B cell (primary cell): ENCODE measurements around the gene CXADR. TPM values are rescaled to one million over a fixed set of nuclear protein-coding genes. Genes with fewer than 3 reads are reported as not detected.

Experiments
- ATAC-seq: fragments of 200-7000 bp; cut with Tn5 transposase; one replicate; pipeline ENCODE4 v1.10.0; 2021; ENCODE audit warnings: low read depth, mild to moderate bottlenecking, moderate number of reproducible peaks, moderate library complexity
- CTCF ChIA-PET: fragments of 350-600 bp; sonication (Branson Sonifier 250); formaldehyde crosslinking; loops from one replicate; lab custom pipeline; 2021; ENCODE audit warnings: antibody characterized with exemption, inconsistent platforms; lab: Charles Lee
- POLR2A ChIA-PET: fragments of 350-600 bp; sonication (Branson Sonifier 250); formaldehyde crosslinking; loops from one replicate; lab custom pipeline; 2021; ENCODE audit warnings: antibody characterized with exemption; lab: Charles Lee
- DNase-seq: peaks from one replicate; pipeline ENCODE4 v3.0.0; 2013
- H2AFZ ChIP-seq: 2 replicates; pipeline ENCODE4 v1.6.1; 2012; ENCODE audit warnings: mild to moderate bottlenecking, low read depth, low read length; ENCODE audit not compliant: insufficient read depth, poor library complexity, severe bottlenecking
- H3K27ac ChIP-seq, 2 donors: 1 replicate in 1 of 2; 2 replicates in 1 of 2; pipeline ENCODE4 v1.5.1; 2012 to 2013; ENCODE audit warnings: low read length in 2 of 2, mild to moderate bottlenecking in 2 of 2, moderate library complexity in 1 of 2
- H3K27me3 ChIP-seq, 4 experiments: fragments of 200-600 bp in 1 of 4; sonication (generic) in 1 of 4; replicated peaks in 1 of 4; 1 replicate in 2 of 4; 2 replicates in 2 of 4; pipeline versions ENCODE4 v1.6.1 to v1.7.0; 2013 to 2016; ENCODE audit warnings: low read length in 3 of 4, mild to moderate bottlenecking in 2 of 4, mixed read lengths in 1 of 4, moderate library complexity in 1 of 4; ENCODE audit not compliant: insufficient read depth in 4 of 4, control insufficient read depth in 3 of 4; ENCODE audit errors: control extremely low read depth in 1 of 4
- H3K36me3 ChIP-seq, 2 experiments: replicated peaks in 1 of 2; 1 replicate in 1 of 2; 2 replicates in 1 of 2; pipeline versions ENCODE4 v1.6.1 to v1.7.1; 2013; ENCODE audit warnings: low read length in 1 of 2; ENCODE audit not compliant: insufficient read depth in 2 of 2, control insufficient read depth in 1 of 2; ENCODE audit errors: control extremely low read depth in 1 of 2, extremely low read depth in 1 of 2
- H3K4me1 ChIP-seq, 2 donors: fragments of 200-600 bp in 1 of 2; sonication (generic) in 1 of 2; 1 replicate in 1 of 2; 2 replicates in 1 of 2; pipeline versions ENCODE4 v1.5.1 to v1.6.1; 2013 to 2017; ENCODE audit warnings: low read length in 2 of 2; ENCODE audit not compliant: control insufficient read depth in 2 of 2, insufficient read depth in 2 of 2
- H3K4me2 ChIP-seq: replicated peaks from 2 replicates; pipeline ENCODE3; 2012; ENCODE audit warnings: mild to moderate bottlenecking, low read depth, low read length; ENCODE audit not compliant: poor library complexity, severe bottlenecking
- H3K4me3 ChIP-seq, 5 experiments: fragments of 200-600 bp in 1 of 5; sonication (generic) in 1 of 5; 1 replicate in 3 of 5; 2 replicates in 2 of 5; pipeline versions ENCODE4 v1.5.1 to v1.7.0; 2011 to 2016; ENCODE audit warnings: low read length in 4 of 5, mild to moderate bottlenecking in 4 of 5, low read depth in 2 of 5, control low read depth in 1 of 5, moderate library complexity in 1 of 5; ENCODE audit not compliant: insufficient read depth in 1 of 5; ENCODE audit errors: control extremely low read depth in 1 of 5, extremely low read depth in 1 of 5
- H3K79me2 ChIP-seq: fragments of 200-600 bp; sonication (generic); one replicate; pipeline ENCODE4 v1.6.0; 2016; ENCODE audit warnings: low read length; ENCODE audit not compliant: control insufficient read depth, insufficient read depth
- H3K9ac ChIP-seq: fragments of 200-600 bp; sonication (generic); 2 replicates; pipeline ENCODE4 v1.6.1; 2017; ENCODE audit warnings: mild to moderate bottlenecking, low read length, moderate library complexity
- H3K9me3 ChIP-seq, 3 donors: one replicate each; pipeline versions ENCODE4 v1.6.1 to v1.7.1; 2013; ENCODE audit warnings: low read length in 2 of 3; ENCODE audit not compliant: control insufficient read depth in 2 of 3, insufficient read depth in 1 of 3; ENCODE audit errors: control extremely low read depth in 1 of 3
- H4K20me1 ChIP-seq: 2 replicates; pipeline ENCODE4 v1.6.0; 2012; ENCODE audit warnings: mild to moderate bottlenecking, low read length; ENCODE audit not compliant: insufficient read depth, control insufficient read depth, poor library complexity, severe bottlenecking
- H3K27ac Mint-ChIP-seq: one replicate; pipeline ENCODE4 v1.8.0; 2021; ENCODE audit warnings: mixed read lengths
- H3K27me3 Mint-ChIP-seq: one replicate; pipeline ENCODE4 v1.8.0; 2021; ENCODE audit warnings: mixed read lengths
- H3K4me1 Mint-ChIP-seq: one replicate; pipeline ENCODE4 v1.8.0; 2021; ENCODE audit warnings: mixed read lengths
- H3K4me3 Mint-ChIP-seq: one replicate; pipeline ENCODE4 v1.8.0; 2021; ENCODE audit warnings: mixed read lengths
- H3K9me3 Mint-ChIP-seq: one replicate; pipeline ENCODE4 v1.8.0; 2022; ENCODE audit warnings: mixed read lengths; ENCODE audit not compliant: insufficient read depth
- EZH2 ChIP-seq: IDR thresholded peaks from 2 replicates; pipeline ENCODE4 v1.6.1; 2012; ENCODE audit warnings: borderline replicate concordance, low read depth, mild to moderate bottlenecking, moderate library complexity, low read length; ENCODE audit not compliant: insufficient read depth, poor library complexity, severe bottlenecking
- WGBS: methylation state at CpG from one replicate; pipeline ENCODE4 v1.1.5; 2013; ENCODE audit warnings: missing lambda C conversion rate; ENCODE audit not compliant: insufficient coverage; 5-methylcytosine and 5-hydroxymethylcytosine counted together
- intact Hi-C: fragments of 100-400 bp; cut with micrococcal nuclease; formaldehyde crosslinking; loops from one replicate; pipeline ENCODE4 v1.10.0; 2022
- polyA plus RNA-seq: library from polyadenylated mRNA; depleted of rRNA; stranded (reverse); fragments of >200 nt; gene quantifications from 2 replicates; pipeline ENCODE4 v1.2.3, GENCODE V29; 2012
- total RNA-seq, 2 donors: library from RNA; stranded (reverse); fragments of 120-200 nt in 1 of 2; gene quantifications; 1 replicate in 1 of 2; 2 replicates in 1 of 2; pipeline versions ENCODE4 v1.2.3 to v1.2.4, GENCODE V29; 2013 to 2022
- TF ChIP-seq, protein P1 (sequence below): fragments of 200-600 bp; IDR thresholded peaks from one replicate; pipeline ENCODE4 v1.8.0; 2022; ENCODE audit warnings: antibody characterized with exemption, mild to moderate bottlenecking

CXADR gene
- total and polyA plus RNA-seq, 2 donors (not counting 1 experiment from before 2014, with no cell fraction given), result not detected

DNA sequence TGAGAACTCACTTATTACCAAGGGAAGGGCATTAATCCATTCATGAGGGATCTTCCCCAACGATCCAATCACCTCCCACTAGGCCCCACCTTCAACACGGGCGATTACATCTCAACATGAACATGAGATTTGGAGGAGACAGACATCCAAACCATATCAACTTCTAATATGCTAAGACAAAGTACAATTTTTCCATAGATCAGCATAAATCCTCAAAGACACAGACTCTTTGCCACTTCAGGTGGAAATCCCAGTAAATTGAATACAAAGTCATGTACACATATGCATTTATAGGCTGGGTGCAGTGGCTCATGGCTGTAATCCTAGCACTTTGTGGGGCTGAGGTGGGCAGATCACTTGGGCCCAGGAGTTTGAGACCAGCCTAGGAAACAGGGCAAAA is 18.8 kb upstream of the CXADR start:
- TF ChIP-seq, protein P1, sequence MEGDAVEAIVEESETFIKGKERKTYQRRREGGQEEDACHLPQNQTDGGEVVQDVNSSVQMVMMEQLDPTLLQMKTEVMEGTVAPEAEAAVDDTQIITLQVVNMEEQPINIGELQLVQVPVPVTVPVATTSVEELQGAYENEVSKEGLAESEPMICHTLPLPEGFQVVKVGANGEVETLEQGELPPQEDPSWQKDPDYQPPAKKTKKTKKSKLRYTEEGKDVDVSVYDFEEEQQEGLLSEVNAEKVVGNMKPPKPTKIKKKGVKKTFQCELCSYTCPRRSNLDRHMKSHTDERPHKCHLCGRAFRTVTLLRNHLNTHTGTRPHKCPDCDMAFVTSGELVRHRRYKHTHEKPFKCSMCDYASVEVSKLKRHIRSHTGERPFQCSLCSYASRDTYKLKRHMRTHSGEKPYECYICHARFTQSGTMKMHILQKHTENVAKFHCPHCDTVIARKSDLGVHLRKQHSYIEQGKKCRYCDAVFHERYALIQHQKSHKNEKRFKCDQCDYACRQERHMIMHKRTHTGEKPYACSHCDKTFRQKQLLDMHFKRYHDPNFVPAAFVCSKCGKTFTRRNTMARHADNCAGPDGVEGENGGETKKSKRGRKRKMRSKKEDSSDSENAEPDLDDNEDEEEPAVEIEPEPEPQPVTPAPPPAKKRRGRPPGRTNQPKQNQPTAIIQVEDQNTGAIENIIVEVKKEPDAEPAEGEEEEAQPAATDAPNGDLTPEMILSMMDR, result no peak
- no peak for TF ChIP-seq EZH2
- ATAC-seq, result no peak
- no peak overlapping the region for H2AFZ ChIP-seq
- no peaks in the 10 kb centered on the region for H3K36me3 ChIP-seq
- CTCF ChIA-PET, result no interaction called here
- Mint-ChIP-seq H3K4me3 (no peak overlapping the region), H3K4me1 (no peaks in the 10 kb centered on the region), H3K9me3 (no peaks in the 10 kb centered on the region), H3K27me3 (peaks cover 13% of the 10 kb centered on the region), H3K27ac (no peak overlapping the region)
- no peaks in the 10 kb centered on the region for H3K27me3 ChIP-seq
- POLR2A ChIA-PET, result no interaction called here
- no peak overlapping the region for H3K27ac ChIP-seq
- no peaks in the 10 kb centered on the region for H4K20me1 ChIP-seq
- H3K4me1 ChIP-seq, result no peaks in the 10 kb centered on the region
- no peaks in the 10 kb centered on the region for H3K79me2 ChIP-seq
- H3K9ac ChIP-seq, result no peak overlapping the region
- 88% methylated on average over 3 of the region's 3 CpGs for WGBS
- no peaks in the 10 kb centered on the region for H3K9me3 ChIP-seq
- no peak overlapping the region for H3K4me3 ChIP-seq
- no peak for DNase-seq
- intact Hi-C loops, result no loop called here
- no peak overlapping the region for H3K4me2 ChIP-seq

DNA sequence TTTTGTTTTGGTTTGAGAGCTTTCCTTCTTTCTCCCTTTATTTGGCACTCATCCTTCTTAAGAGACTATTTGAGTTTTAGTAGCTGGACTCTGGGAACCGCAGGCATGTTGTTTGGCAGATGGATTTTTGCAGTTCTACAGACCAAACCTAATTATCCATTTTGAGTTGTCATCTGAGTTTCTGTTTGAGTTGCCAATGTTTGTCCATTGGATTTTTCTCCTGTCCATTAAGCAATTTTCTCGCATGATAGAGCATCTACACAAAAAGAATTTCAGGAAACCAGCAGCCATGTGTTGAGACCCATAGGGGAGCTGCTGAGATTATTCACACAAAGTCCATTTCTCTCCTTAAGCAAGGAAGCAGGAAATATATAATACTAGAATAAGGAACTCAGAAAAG is 17.2 kb upstream of the CXADR start:
- Histone ChIP-seq H3K27ac (no peak overlapping the region), H3K4me2 (no peak overlapping the region), H3K79me2 (no peaks in the 10 kb centered on the region), H3K9ac (no peak overlapping the region), H3K9me3 (no peaks in the 10 kb centered on the region), H3K27me3 (no peaks in the 10 kb centered on the region), H3K4me1 (no peaks in the 10 kb centered on the region), H4K20me1 (no peaks in the 10 kb centered on the region), H3K4me3 (no peak overlapping the region), H2AFZ (no peak overlapping the region), H3K36me3 (no peaks in the 10 kb centered on the region)
- CTCF ChIA-PET, result no interaction called here
- ATAC-seq (no peak), DNase-seq (no peak)
- H3K27ac Mint-ChIP-seq, result no peak overlapping the region
- no peak for TF ChIP-seq EZH2
- H3K27me3 Mint-ChIP-seq, result peaks cover 15% of the 10 kb centered on the region
- H3K4me1 Mint-ChIP-seq, result no peaks in the 10 kb centered on the region
- intact Hi-C loops, result no loop called here
- no peak overlapping the region for H3K4me3 Mint-ChIP-seq
- POLR2A ChIA-PET, result no interaction called here
- H3K9me3 Mint-ChIP-seq, result no peaks in the 10 kb centered on the region
- no CpG with 5 or more reads among the region's 2 CpGs for WGBS
